Smooth muscle cell of trachea (primary cell): Measurements from ENCODE around the gene PCBP3. TPM values are rescaled to one million over a fixed set of nuclear protein-coding genes. Genes with fewer than 3 reads are reported as not detected.

Experiments used
- total RNA-seq: library from RNA; depleted of rRNA; stranded (reverse); fragments of >200 nt; gene quantifications from 2 replicates; pipeline ENCODE4 v1.2.1, GENCODE V29; 2014

The PCBP3 gene
- 0.50 and 1.9 TPM in 2 replicates for total RNA-seq

GRCh38 chr21:45643021-45643980 lies at the start of gene PCBP3:
Gene PCBP3 (plus strand): TSS chr21:45643725. CDS start chr21:45850086, 206,361 bp downstream.

DNA sequence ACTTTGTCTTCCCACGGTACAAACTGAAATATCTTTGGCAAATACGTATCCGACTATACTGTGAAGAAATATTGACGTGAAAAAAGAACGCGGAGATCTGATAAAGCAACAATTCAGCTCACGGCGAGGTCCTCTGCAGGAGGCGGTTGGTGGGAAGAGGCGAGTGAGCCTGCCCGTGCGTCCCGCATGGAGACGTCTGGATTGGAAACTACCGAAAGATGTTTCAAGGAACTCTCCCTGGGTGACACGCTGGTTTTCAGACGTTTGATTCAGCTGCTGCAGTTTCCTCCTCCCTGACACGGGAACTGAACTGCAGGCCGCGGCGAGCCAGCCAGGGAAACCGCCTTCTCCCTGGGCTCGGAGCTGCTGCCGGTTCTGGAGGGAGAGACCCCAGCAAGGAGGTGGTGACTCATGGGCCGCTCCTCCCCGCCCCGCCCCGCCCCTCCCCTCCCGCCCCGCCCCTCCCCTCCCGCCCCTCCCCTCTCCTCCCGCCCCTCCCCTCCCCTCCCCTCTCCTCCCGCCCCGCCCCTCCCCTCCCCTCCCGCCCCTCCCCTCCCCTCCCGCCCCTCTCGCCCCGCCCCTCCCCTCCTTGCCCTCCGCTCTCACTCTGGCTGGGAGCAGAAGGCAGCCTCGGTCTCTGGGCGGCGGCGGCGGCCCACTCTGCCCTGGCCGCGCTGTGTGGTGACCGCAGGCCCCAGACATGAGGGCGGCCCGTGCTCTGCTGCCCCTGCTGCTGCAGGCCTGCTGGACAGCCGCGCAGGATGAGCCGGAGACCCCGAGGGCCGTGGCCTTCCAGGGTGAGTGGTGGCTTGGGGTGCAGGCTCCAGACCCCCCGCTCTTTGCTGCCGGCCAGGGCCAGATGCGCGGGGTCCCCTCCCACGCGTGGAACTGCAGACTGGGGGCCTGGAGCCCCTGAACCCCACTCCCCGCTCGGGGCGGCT lies 337.9 kb downstream of the PCBP3 start, which contains the start of gene COL6A1:
Gene COL6A1, plus strand, starts transcription at position 620 of the 941 bp plus-strand sequence. Its CDS starts 81 bp downstream, at position 701.

Other genes with a start within 250 kb of the PCBP3 start
- gene COL18A1, start 238.6 kb upstream of the PCBP3 start, total RNA-seq, result 69.7 and 128 TPM in 2 replicates
- gene SLC19A1, start 101.3 kb upstream of the PCBP3 start, total RNA-seq, result 3.5 and 3.9 TPM in 2 replicates